ENCODE data around the gene CPNE6.

DNA sequence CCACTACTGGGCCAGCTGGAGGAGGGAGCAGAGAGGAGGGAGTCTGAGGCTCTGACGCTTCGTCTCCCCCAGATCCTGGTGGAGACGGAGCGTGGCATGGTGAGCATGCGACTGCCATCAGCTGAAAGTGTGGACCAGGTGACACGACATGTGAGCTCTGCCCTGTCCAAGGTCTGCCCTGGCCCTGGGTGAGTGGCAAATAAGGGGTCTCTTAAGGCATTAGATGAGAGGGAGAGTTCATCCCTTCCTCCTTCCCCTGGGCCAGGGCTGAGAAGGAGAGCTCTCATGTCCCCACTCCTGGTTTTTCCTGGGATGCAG, 17.1 kb upstream of the CPNE6 start:
- TF ChIP-seq, protein P1, sequence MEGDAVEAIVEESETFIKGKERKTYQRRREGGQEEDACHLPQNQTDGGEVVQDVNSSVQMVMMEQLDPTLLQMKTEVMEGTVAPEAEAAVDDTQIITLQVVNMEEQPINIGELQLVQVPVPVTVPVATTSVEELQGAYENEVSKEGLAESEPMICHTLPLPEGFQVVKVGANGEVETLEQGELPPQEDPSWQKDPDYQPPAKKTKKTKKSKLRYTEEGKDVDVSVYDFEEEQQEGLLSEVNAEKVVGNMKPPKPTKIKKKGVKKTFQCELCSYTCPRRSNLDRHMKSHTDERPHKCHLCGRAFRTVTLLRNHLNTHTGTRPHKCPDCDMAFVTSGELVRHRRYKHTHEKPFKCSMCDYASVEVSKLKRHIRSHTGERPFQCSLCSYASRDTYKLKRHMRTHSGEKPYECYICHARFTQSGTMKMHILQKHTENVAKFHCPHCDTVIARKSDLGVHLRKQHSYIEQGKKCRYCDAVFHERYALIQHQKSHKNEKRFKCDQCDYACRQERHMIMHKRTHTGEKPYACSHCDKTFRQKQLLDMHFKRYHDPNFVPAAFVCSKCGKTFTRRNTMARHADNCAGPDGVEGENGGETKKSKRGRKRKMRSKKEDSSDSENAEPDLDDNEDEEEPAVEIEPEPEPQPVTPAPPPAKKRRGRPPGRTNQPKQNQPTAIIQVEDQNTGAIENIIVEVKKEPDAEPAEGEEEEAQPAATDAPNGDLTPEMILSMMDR (IDR thresholded peaks at IDR 0.05): no peak
- TF ChIP-seq FOSL2 (IDR thresholded peaks at IDR 0.05) (no peak), FOSL2 (CRISPR knock-in tag; IDR thresholded peaks at IDR 0.05) (no peak), ZFP36 (IDR thresholded peaks at IDR 0.05; ENCODE audit: borderline replicate concordance, partially characterized antibody) (no peak), CHD4 (IDR thresholded peaks at IDR 0.05; ENCODE audit: borderline replicate concordance) (no peak), EP300 (IDR thresholded peaks at IDR 0.05) (no peak), POLR2A (IDR thresholded peaks at IDR 0.05; ENCODE audit: low read length) (no peak), ESRRA (IDR thresholded peaks at IDR 0.05; ENCODE audit: borderline replicate concordance, low read length) (no peak), BHLHE40 (IDR thresholded peaks at IDR 0.05; ENCODE audit: low read depth, low read length) (no peak), MAZ (IDR thresholded peaks at IDR 0.05; ENCODE audit: borderline replicate concordance, low read depth, low read length) (no peak), CHD2 (IDR thresholded peaks at IDR 0.05; ENCODE audit: low read length, partially characterized antibody) (no peak), TFCP2L1 (CRISPR knock-in tag; IDR thresholded peaks at IDR 0.05) (no peak), ZC3H11A (IDR thresholded peaks at IDR 0.05) (no peak), NFE2L2 (conservative IDR thresholded peaks at IDR 0.05; ENCODE audit: low read length) (no peak)
- TF ChIP-seq, protein P2, sequence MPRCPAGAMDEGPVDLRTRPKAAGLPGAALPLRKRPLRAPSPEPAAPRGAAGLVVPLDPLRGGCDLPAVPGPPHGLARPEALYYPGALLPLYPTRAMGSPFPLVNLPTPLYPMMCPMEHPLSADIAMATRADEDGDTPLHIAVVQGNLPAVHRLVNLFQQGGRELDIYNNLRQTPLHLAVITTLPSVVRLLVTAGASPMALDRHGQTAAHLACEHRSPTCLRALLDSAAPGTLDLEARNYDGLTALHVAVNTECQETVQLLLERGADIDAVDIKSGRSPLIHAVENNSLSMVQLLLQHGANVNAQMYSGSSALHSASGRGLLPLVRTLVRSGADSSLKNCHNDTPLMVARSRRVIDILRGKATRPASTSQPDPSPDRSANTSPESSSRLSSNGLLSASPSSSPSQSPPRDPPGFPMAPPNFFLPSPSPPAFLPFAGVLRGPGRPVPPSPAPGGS (IDR thresholded peaks at IDR 0.05): no peak

Measured in A549 (cell line).